HEK293 (cell line): ENCODE results near the gene GPR153.
A peak's percentile ranks its signal among the peaks of the same experiment; 100 is the strongest.

ENCODE experiments used
- CTCF ChIA-PET: fragments of 350-600 bp; formaldehyde crosslinking; extraction: SDS; loops from one replicate; lab custom pipeline; 2021; ENCODE audit warnings: antibody characterized with exemption; lab: Yijun Ruan, JAX
- POLR2A ChIA-PET: fragments of 300-600 bp; formaldehyde crosslinking; extraction: SDS; loops from one replicate; lab custom pipeline; 2020; ENCODE audit warnings: antibody characterized with exemption, inconsistent platforms; lab: Yijun Ruan, JAX
- H3K27ac ChIP-seq: fragments of 200-500 bp; sonication (Bioruptor generic); 2 replicates; pipeline ENCODE4 v1.5.1; 2014; ENCODE audit warnings: low read depth, low read length, control low read depth, inconsistent platforms; ENCODE audit errors: extremely low read depth
- H3K36me3 ChIP-seq, 2 experiments: fragments of 200-500 bp in 1 of 2; sonication (Bioruptor generic) in 1 of 2; 1 replicate in 1 of 2; 2 replicates in 1 of 2; pipeline ENCODE4 v1.5.1; 2014 to 2017; ENCODE audit warnings: inconsistent platforms in 2 of 2, low read length in 2 of 2; ENCODE audit not compliant: control insufficient read depth in 2 of 2, insufficient read depth in 1 of 2
- H3K4me1 ChIP-seq: fragments of 200-500 bp; sonication (Bioruptor generic); 2 replicates; pipeline ENCODE4 v1.5.1; 2014; ENCODE audit warnings: mild to moderate bottlenecking, low read length, inconsistent platforms; ENCODE audit not compliant: control insufficient read depth, insufficient read depth
- H3K4me3 ChIP-seq: 2 replicates; pipeline ENCODE4 v1.5.1; 2011; ENCODE audit warnings: low read depth, mild to moderate bottlenecking, control low read depth, low read length, moderate library complexity
- H3K9me3 ChIP-seq: fragments of 200-500 bp; sonication (Bioruptor generic); 2 replicates; pipeline ENCODE4 v1.5.1; 2014; ENCODE audit warnings: low read depth, low read length, inconsistent platforms; ENCODE audit not compliant: control insufficient read depth, insufficient read depth
- CTCF ChIP-seq: fragments of 450-650 bp; formaldehyde crosslinking; IDR thresholded peaks from 2 replicates; pipeline ENCODE4 v1.5.1; 2016; ENCODE audit warnings: missing biosample characterization, missing genetic modification characterization
- GLIS1 ChIP-seq: fragments of 450-650 bp; formaldehyde crosslinking; IDR thresholded peaks from 2 replicates; pipeline ENCODE4 v1.5.1; 2016; ENCODE audit warnings: missing biosample characterization, missing genetic modification characterization
- HOXA7 ChIP-seq: sonication (generic); formaldehyde crosslinking; IDR thresholded peaks from 2 replicates; pipeline ENCODE4 v1.8.1; 2022; ENCODE audit warnings: missing genetic modification reagents, borderline replicate concordance
- KLF10 ChIP-seq: fragments of 450-650 bp; IDR thresholded peaks from 2 replicates; pipeline ENCODE4 v1.5.1; 2018; ENCODE audit warnings: missing biosample characterization, mild to moderate bottlenecking, missing genetic modification characterization
- PRDM2 ChIP-seq: fragments of 450-650 bp; formaldehyde crosslinking; IDR thresholded peaks from 2 replicates; pipeline ENCODE4 v1.5.1; 2016; ENCODE audit warnings: missing biosample characterization, missing genetic modification characterization, borderline replicate concordance
- TCF7L2 ChIP-seq: IDR thresholded peaks from 2 replicates; pipeline ENCODE4 v1.6.1; 2011; ENCODE audit warnings: low read depth, mild to moderate bottlenecking, inconsistent platforms, low read length, moderate library complexity, borderline replicate concordance
- YY2 ChIP-seq: fragments of 450-650 bp; formaldehyde crosslinking; IDR thresholded peaks from 2 replicates; pipeline ENCODE4 v1.5.1; 2016; ENCODE audit warnings: missing biosample characterization, missing genetic modification characterization
- ZBTB21 ChIP-seq: fragments of 450-650 bp; formaldehyde crosslinking; IDR thresholded peaks from 2 replicates; pipeline ENCODE4 v1.5.1; 2017; ENCODE audit warnings: missing biosample characterization, missing genetic modification characterization
- ZBTB48 ChIP-seq: fragments of 450-650 bp; formaldehyde crosslinking; IDR thresholded peaks from 2 replicates; pipeline ENCODE4 v1.5.1; 2016; ENCODE audit warnings: missing biosample characterization, missing genetic modification characterization
- ZEB2 ChIP-seq: fragments of 450-650 bp; formaldehyde crosslinking; IDR thresholded peaks from 2 replicates; pipeline ENCODE4 v1.5.1; 2016; ENCODE audit warnings: missing biosample characterization, missing genetic modification characterization
- ZFP3 ChIP-seq: fragments of 450-650 bp; formaldehyde crosslinking; IDR thresholded peaks from 2 replicates; pipeline ENCODE4 v1.5.1; 2016; ENCODE audit warnings: low read depth, missing biosample characterization, missing genetic modification characterization
- ZNF132 ChIP-seq: fragments of 450-650 bp; formaldehyde crosslinking; IDR thresholded peaks from 2 replicates; pipeline ENCODE4 v1.5.1; 2017; ENCODE audit warnings: missing biosample characterization, missing genetic modification characterization, borderline replicate concordance
- ZNF19 ChIP-seq: fragments of 450-650 bp; formaldehyde crosslinking; IDR thresholded peaks from 2 replicates; pipeline ENCODE4; 2016; ENCODE audit warnings: missing biosample characterization, missing genetic modification characterization, low read depth
- ZNF211 ChIP-seq: fragments of 450-650 bp; formaldehyde crosslinking; IDR thresholded peaks from 2 replicates; pipeline ENCODE4 v1.5.1; 2016; ENCODE audit warnings: low read depth, missing biosample characterization, missing genetic modification characterization
- ZNF341 ChIP-seq: fragments of 450-650 bp; formaldehyde crosslinking; IDR thresholded peaks from 2 replicates; pipeline ENCODE4; 2016; ENCODE audit warnings: low read depth, missing biosample characterization, missing genetic modification characterization
- ZNF354C ChIP-seq: fragments of 450-650 bp; formaldehyde crosslinking; IDR thresholded peaks from 2 replicates; pipeline ENCODE4 v1.5.1; 2016; ENCODE audit warnings: missing biosample characterization, missing genetic modification characterization, low read depth, borderline replicate concordance
- ZNF391 ChIP-seq: fragments of 450-650 bp; formaldehyde crosslinking; IDR thresholded peaks from 2 replicates; pipeline ENCODE4 v1.5.1; 2016; ENCODE audit warnings: low read depth, missing biosample characterization, missing genetic modification characterization, borderline replicate concordance
- ZNF768 ChIP-seq: fragments of 450-650 bp; formaldehyde crosslinking; IDR thresholded peaks from 2 replicates; pipeline ENCODE4 v1.5.1; 2018; ENCODE audit warnings: missing biosample characterization, mild to moderate bottlenecking, missing genetic modification characterization
- ZNF792 ChIP-seq: fragments of 450-650 bp; formaldehyde crosslinking; IDR thresholded peaks from 2 replicates; pipeline ENCODE4 v1.5.1; 2016; ENCODE audit warnings: missing biosample characterization, missing genetic modification characterization
- TF ChIP-seq, protein P1 (sequence below): fragments of 450-650 bp; formaldehyde crosslinking; IDR thresholded peaks from 2 replicates; pipeline ENCODE4 v1.5.1; 2016; ENCODE audit warnings: missing biosample characterization, missing genetic modification characterization
- TF ChIP-seq, protein P2 (sequence below): fragments of 450-650 bp; formaldehyde crosslinking; IDR thresholded peaks from 2 replicates; pipeline ENCODE4 v1.5.1; 2016; ENCODE audit warnings: missing biosample characterization, missing genetic modification characterization

The GPR153 gene

GRCh38 chr1:6212193-6212959 lies 48.5 kb downstream of the GPR153 start:
- Histone ChIP-seq H3K36me3 (peaks cover 0 to 47% of the 10 kb centered on the region in 2 experiments; a peak in 1 of 3 replicates), H3K27ac (no peak overlapping the region), H3K9me3 (no peaks in the 10 kb centered on the region), H3K4me1 (no peaks in the 10 kb centered on the region), H3K4me3 (no peak overlapping the region)
- ChIA-PET POLR2A (no interaction called here), CTCF (no interaction called here)
- TF ChIP-seq ZNF792 (tag by site-specific recombination) (no peak), ZNF768 (no peak), ZBTB48 (tag by site-specific recombination) (no peak), ZNF354C (tag by site-specific recombination) (no peak), CTCF (no peak), ZEB2 (no peak), ZNF391 (tag by site-specific recombination) (no peak), ZNF211 (tag by site-specific recombination) (no peak)

DNA sequence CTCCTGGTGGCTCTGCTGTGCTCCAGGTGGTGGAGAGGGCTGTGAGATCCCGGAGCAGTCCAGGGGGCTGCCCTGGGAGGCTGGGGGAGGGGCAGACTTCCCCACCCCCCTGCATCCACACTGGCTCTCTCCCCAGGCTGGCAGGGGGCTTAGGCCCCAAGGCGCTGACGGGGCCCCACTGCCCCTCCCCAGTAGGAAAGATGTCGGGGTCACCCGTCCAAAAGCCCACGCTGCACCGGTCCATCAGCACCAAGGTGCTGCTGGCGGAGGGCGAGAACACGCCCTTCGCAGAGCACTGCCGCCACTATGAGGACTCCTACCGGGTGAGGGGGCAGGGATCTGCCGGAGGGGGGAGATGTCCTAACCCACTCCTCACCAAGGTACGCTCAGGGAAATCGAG lies 49.2 kb downstream of the GPR153 start:
- ChIA-PET POLR2A (no interaction called here), CTCF (no interaction called here)
- H3K36me3 ChIP-seq: peaks cover 0 to 47% of the 10 kb centered on the region in 2 experiments; a peak in 1 of 3 replicates
- no peak overlapping the region for H3K4me3 ChIP-seq
- no peak for TF ChIP-seq TCF7L2
- no peak for TF ChIP-seq ZNF132 (tag by site-specific recombination)
- TF ChIP-seq ZFP3 (tag by site-specific recombination): no peak
- TF ChIP-seq KLF10: no peak
- TF ChIP-seq ZNF341: no peak
- TF ChIP-seq, protein P1, sequence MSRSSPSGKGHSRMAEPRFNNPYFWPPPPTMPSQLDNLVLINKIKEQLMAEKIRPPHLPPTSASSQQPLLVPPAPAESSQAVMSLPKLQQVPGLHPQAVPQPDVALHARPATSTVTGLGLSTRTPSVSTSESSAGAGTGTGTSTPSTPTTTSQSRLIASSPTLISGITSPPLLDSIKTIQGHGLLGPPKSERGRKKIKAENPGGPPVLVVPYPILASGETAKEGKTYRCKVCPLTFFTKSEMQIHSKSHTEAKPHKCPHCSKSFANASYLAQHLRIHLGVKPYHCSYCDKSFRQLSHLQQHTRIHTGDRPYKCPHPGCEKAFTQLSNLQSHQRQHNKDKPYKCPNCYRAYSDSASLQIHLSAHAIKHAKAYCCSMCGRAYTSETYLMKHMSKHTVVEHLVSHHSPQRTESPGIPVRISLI (tag by site-specific recombination): no peak
- TF ChIP-seq GLIS1: peak; percentile 38
- TF ChIP-seq HOXA7 (CRISPR knock-in tag): no peak
- TF ChIP-seq ZNF19 (tag by site-specific recombination): no peak
- TF ChIP-seq, all 188 proteins: peak for 1
- H3K27ac ChIP-seq: no peak overlapping the region
- H3K4me1 ChIP-seq: no peaks in the 10 kb centered on the region
- no peaks in the 10 kb centered on the region for H3K9me3 ChIP-seq

DNA sequence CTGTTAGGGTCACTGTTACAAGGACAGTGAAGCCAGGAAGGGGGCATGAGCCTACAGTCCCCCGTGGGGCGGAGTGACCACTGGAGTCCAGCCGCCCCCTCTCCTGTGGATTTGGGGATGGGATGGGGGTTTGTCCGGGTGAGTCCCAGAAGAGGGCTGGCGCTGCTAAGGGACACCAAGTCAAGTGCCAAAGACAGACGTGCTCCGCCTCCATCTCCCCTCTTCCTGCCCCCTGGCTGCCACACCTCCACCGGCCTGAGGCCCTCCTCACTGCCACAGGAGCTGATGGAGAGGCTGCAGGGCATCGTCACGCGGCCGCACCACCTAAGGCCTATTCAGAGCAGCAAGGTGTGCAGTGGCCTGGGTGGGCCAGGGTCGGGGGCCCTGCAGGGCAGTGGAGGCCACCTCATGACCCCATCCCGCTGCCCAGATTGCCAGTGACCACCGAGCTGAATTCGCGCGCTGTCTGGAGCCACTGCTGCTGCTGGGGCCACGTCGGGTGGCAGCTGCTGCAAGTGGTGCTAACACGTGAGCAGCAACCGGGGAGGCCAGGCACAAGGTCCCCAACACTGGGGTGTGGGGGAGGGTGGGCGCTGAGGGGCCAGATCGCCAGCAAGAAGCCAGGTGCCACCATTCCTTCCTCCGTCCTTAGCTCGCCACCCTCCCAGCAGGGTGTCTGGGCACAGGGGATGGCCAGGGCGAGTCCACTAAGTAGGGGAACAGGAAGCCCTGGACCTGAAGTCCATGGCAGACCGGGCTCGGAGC lies 50.1 kb downstream of the GPR153 start:
- ChIA-PET CTCF (no interaction called here), POLR2A (no interaction called here)
- Histone ChIP-seq H3K4me3 (no peak overlapping the region), H3K4me1 (no peaks in the 10 kb centered on the region), H3K9me3 (no peaks in the 10 kb centered on the region), H3K36me3 (peaks cover 0 to 43% of the 10 kb centered on the region in 2 experiments; a peak in 1 of 3 replicates), H3K27ac (no peak overlapping the region)
- TF ChIP-seq PRDM2 (tag by site-specific recombination) (no peak), ZBTB21 (tag by site-specific recombination) (no peak), YY2 (tag by site-specific recombination) (no peak)
- TF ChIP-seq, protein P2, sequence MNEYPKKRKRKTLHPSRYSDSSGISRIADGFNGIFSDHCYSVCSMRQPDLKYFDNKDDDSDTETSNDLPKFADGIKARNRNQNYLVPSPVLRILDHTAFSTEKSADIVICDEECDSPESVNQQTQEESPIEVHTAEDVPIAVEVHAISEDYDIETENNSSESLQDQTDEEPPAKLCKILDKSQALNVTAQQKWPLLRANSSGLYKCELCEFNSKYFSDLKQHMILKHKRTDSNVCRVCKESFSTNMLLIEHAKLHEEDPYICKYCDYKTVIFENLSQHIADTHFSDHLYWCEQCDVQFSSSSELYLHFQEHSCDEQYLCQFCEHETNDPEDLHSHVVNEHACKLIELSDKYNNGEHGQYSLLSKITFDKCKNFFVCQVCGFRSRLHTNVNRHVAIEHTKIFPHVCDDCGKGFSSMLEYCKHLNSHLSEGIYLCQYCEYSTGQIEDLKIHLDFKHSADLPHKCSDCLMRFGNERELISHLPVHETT (tag by site-specific recombination): no peak
